Testis (tissue), 2 donors: ENCODE measurements around the gene CD28.

ENCODE experiments used
- POLR2A ChIP-seq: fragments of 450-650 bp; IDR thresholded peaks from one replicate; pipeline ENCODE4 v1.6.1; 2017; ENCODE audit warnings: antibody characterized with exemption, mild to moderate bottlenecking, moderate library complexity
- TF ChIP-seq, protein P1 (sequence below), 3 experiments: fragments of 450-650 bp in 2 of 3; fragments of 200-600 bp in 1 of 3; sonication (generic) in 1 of 3; IDR thresholded peaks; one replicate each; pipeline ENCODE4 v1.5.1; 2016 to 2019; ENCODE audit warnings: antibody characterized with exemption in 3 of 3, mild to moderate bottlenecking in 2 of 3, moderate library complexity in 1 of 3

- TF ChIP-seq, protein P1, sequence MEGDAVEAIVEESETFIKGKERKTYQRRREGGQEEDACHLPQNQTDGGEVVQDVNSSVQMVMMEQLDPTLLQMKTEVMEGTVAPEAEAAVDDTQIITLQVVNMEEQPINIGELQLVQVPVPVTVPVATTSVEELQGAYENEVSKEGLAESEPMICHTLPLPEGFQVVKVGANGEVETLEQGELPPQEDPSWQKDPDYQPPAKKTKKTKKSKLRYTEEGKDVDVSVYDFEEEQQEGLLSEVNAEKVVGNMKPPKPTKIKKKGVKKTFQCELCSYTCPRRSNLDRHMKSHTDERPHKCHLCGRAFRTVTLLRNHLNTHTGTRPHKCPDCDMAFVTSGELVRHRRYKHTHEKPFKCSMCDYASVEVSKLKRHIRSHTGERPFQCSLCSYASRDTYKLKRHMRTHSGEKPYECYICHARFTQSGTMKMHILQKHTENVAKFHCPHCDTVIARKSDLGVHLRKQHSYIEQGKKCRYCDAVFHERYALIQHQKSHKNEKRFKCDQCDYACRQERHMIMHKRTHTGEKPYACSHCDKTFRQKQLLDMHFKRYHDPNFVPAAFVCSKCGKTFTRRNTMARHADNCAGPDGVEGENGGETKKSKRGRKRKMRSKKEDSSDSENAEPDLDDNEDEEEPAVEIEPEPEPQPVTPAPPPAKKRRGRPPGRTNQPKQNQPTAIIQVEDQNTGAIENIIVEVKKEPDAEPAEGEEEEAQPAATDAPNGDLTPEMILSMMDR (IDR thresholded peaks at IDR 0.05) = no peak
- no peak for TF ChIP-seq POLR2A
Measured at GRCh38 chr2:203685081-203685621, 21.3 kb upstream of the CD28 start.
